NT2/D1 (cell line): ENCODE data around the gene UCP2.

Experiments
- DNase-seq: peaks from one replicate; pipeline ENCODE4 v3.0.0-alpha.2; 2011; ENCODE audit warnings: low read depth, low spot score
- H3K27me3 ChIP-seq: 2 replicates; pipeline ENCODE4 v1.6.0; 2011; ENCODE audit warnings: mild to moderate bottlenecking; ENCODE audit not compliant: insufficient read length, insufficient read depth
- H3K36me3 ChIP-seq: 2 replicates; pipeline ENCODE4 v1.6.1; 2011; ENCODE audit warnings: mild to moderate bottlenecking, low read length, mixed read lengths; ENCODE audit not compliant: insufficient read depth, insufficient read length
- H3K4me1 ChIP-seq: 2 replicates; pipeline ENCODE4 v1.5.1; 2011; ENCODE audit not compliant: insufficient read depth, insufficient read length
- H3K4me3 ChIP-seq: 2 replicates; pipeline ENCODE4 v1.5.1; 2011; ENCODE audit warnings: low read depth; ENCODE audit not compliant: insufficient read length
- H3K9ac ChIP-seq: 2 replicates; pipeline ENCODE4 v1.6.0; 2011; ENCODE audit warnings: low read depth; ENCODE audit not compliant: insufficient read length
- H3K9me3 ChIP-seq: 2 replicates; pipeline ENCODE4 v1.5.1; 2011; ENCODE audit warnings: mild to moderate bottlenecking, low read length; ENCODE audit not compliant: insufficient read depth
- SUZ12 ChIP-seq: IDR thresholded peaks from 2 replicates; pipeline ENCODE4 v1.6.1; 2011; ENCODE audit not compliant: insufficient read length, insufficient read depth; ENCODE audit errors: extremely low read depth
- YY1 ChIP-seq: IDR thresholded peaks from 2 replicates; pipeline ENCODE4 v1.6.1; 2011; ENCODE audit not compliant: insufficient read length, insufficient read depth
- ZNF274 ChIP-seq: IDR thresholded peaks from 2 replicates; pipeline ENCODE4 v1.6.1; 2011; ENCODE audit warnings: mild to moderate bottlenecking, low read depth, low read length

The UCP2 gene

GRCh38 chr11:73962101-73962705 lies 20.4 kb downstream of the UCP2 start:
- Histone ChIP-seq H3K4me3 (no peak overlapping the region), H3K9me3 (0 out of 2 replicates have a peak, but pooled peaks cover 3% of the 10 kb centered on the region), H3K27me3 (no peaks in the 10 kb centered on the region), H3K9ac (no peak overlapping the region), H3K4me1 (no peaks in the 10 kb centered on the region), H3K36me3 (no peaks in the 10 kb centered on the region)
- TF ChIP-seq YY1 (no peak), SUZ12 (no peak), ZNF274 (no peak)
- no peak for DNase-seq

- no peak for DNase-seq
- Histone ChIP-seq H3K9ac (no peak overlapping the region), H3K36me3 (no peaks in the 10 kb centered on the region), H3K4me3 (no peak overlapping the region), H3K27me3 (no peaks in the 10 kb centered on the region), H3K9me3 (0 out of 2 replicates have a peak, but pooled peaks cover 3% of the 10 kb centered on the region), H3K4me1 (no peaks in the 10 kb centered on the region)
- no peak for TF ChIP-seq SUZ12
- no peak for TF ChIP-seq ZNF274
- TF ChIP-seq YY1 = no peak
Measured at GRCh38 chr11:73961321-73961720, 21.3 kb downstream of the UCP2 start.

- H3K9ac ChIP-seq = no peak overlapping the region
- no peak for DNase-seq
- no peaks in the 10 kb centered on the region for H3K4me1 ChIP-seq
- no peaks in the 10 kb centered on the region for H3K27me3 ChIP-seq
- 0 out of 2 replicates have a peak, but pooled peaks cover 3% of the 10 kb centered on the region for H3K9me3 ChIP-seq
- no peak overlapping the region for H3K4me3 ChIP-seq
- no peak for TF ChIP-seq ZNF274
- TF ChIP-seq YY1 = no peak
- no peak for TF ChIP-seq SUZ12
- H3K36me3 ChIP-seq = no peaks in the 10 kb centered on the region
Measured at GRCh38 chr11:73958521-73959141, 24.0 kb downstream of the UCP2 start.

DNA sequence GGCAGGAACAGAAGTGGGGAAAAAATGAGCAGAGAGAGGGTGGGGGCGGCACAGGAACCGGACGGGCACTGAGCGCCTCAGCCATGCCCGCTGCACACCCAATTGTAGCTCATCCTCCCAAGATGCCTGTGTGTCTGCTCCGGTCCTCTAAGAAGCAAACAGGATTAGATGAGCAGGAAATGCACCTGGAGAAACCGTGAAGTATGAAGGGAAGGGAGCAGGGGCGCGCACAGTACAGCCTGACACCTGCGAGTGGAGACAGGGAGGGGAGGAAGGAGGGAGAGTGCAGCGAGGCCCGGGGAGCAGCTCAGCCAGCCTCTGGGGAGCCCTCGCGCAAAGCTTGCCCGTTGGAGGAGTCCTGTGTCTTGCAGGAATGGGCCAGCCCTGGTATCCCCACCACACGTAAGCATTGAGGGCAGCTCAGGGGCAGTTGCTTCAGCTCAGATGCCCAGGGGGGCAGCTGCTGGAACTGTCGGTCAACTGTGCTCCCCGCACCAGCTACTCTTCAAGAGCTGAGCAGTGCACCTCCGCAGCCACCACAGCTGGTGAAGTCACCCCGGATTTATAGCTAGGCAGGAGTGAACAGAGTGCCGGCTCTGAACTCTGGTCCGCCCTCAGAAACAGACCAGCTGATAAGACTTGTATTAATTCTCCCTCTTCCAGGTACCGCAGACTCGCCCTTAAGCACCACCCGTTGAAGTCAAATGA lies 24.8 kb downstream of the UCP2 start:
- no peak overlapping the region for H3K9ac ChIP-seq
- DNase-seq = no peak
- H3K27me3 ChIP-seq = no peaks in the 10 kb centered on the region
- no peak for TF ChIP-seq ZNF274
- TF ChIP-seq SUZ12 = no peak
- no peak for TF ChIP-seq YY1
- no peaks in the 10 kb centered on the region for H3K36me3 ChIP-seq
- H3K4me1 ChIP-seq = no peaks in the 10 kb centered on the region
- H3K9me3 ChIP-seq = 0 out of 2 replicates have a peak, but pooled peaks cover 3% of the 10 kb centered on the region
- no peak overlapping the region for H3K4me3 ChIP-seq

- no peak overlapping the region for H3K4me3 ChIP-seq
- no peaks in the 10 kb centered on the region for H3K27me3 ChIP-seq
- TF ChIP-seq SUZ12 (no peak), YY1 (no peak), ZNF274 (no peak)
- no peaks in the 10 kb centered on the region for H3K4me1 ChIP-seq
- H3K9ac ChIP-seq = no peak overlapping the region
- no peaks in the 10 kb centered on the region for H3K36me3 ChIP-seq
- no peak for DNase-seq
- H3K9me3 ChIP-seq = 0 out of 2 replicates have a peak, but pooled peaks cover 3% of the 10 kb centered on the region
Measured at GRCh38 chr11:73956876-73957653, 25.6 kb downstream of the UCP2 start.

GRCh38 chr11:73951797-73952196 lies 30.8 kb downstream of the UCP2 start:
- Histone ChIP-seq H3K4me1 (no peaks in the 10 kb centered on the region), H3K9ac (no peak overlapping the region), H3K36me3 (no peaks in the 10 kb centered on the region), H3K27me3 (no peaks in the 10 kb centered on the region), H3K9me3 (peaks cover 7% of the 10 kb centered on the region; the same call in 1 of the 2 replicates), H3K4me3 (no peak overlapping the region)
- TF ChIP-seq SUZ12 = no peak
- no peak for TF ChIP-seq ZNF274
- TF ChIP-seq YY1 = no peak
- DNase-seq = no peak
